Tongue (tissue), 2 donors: ENCODE results near the gene PACS1. TPM values are rescaled to one million over a fixed set of nuclear protein-coding genes. Genes with fewer than 3 reads are reported as not detected.

ENCODE experiments used
- DNase-seq: peaks from one replicate; pipeline ENCODE4 v3.0.0-alpha.2; 2015
- total RNA-seq: library from RNA; depleted of rRNA; stranded (reverse); fragments of >200 nt; gene quantifications from one replicate; pipeline ENCODE4 v1.2.3, GENCODE V29; 2014

Gene PACS1
- total RNA-seq, 1 donor from 2014 or later, result 27.0 TPM

DNA sequence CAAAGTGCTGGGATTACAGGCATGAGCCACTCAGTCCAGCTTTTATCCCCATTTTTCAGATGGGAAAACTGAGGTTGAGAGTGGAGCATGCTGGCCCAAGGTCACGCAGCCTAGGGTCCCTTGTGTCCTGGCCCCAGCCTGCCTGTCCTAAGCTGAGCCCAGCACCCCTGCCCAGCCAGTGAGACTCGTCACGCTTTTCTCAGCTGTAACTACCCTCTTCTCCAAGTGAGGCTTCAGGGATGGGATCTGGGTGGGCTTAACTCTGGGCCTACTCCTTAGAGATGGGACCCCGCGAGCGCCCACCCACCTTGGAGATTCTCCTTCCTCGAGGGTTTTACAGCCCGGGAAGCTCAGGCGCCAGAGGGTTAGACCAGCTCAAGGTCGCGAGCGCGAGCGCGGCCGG, 221.2 kb downstream of the PACS1 start:
- no peak for DNase-seq

DNA sequence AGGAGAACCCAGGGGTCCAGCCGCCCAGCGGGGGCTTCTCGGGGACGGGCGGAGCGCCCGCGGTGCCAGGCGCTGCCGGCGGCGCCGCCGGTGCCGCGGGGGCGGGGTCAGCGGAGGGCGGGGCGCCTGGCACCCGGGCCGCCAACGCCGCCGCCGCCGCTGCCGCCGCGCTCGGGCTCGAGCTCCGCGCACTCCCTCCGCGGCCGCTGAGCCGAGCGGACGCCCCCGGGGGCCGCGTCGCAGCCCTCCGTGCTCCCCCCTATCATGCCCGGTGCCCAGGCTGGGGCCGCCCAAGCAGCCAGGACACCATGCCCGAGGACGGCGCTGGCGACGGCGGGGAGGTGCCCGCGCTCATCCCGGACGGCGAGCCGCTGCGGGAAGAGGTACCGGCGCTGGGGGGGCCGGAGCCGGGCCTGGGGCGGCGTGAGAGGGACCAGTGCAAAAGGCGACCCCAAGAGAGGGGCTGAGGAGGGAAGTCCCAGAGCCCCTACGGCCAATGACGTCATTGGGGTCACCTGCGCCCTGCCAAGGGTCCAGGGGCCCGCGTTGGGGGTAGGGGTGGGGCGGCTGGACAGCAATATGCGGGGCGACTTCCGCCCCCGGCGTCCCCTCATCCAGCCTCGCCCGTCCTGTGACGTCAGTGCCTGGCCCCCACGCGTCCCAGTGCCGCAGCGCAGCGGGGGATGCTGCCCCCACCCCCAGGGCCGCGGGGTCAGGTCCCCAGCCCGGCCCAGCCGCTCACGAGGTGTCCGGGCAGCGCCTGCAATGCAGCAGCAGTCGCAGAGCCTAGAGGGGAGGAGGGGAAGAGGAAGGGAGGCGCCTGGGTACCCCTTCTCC, 221.9 kb downstream of the PACS1 start, which contains the start of gene TMEM151A:
Gene TMEM151A, plus strand, starts transcription at position 189 of the 837 bp plus-strand sequence. Its CDS starts 120 bp downstream, at position 309.
- no peak for DNase-seq

DNA sequence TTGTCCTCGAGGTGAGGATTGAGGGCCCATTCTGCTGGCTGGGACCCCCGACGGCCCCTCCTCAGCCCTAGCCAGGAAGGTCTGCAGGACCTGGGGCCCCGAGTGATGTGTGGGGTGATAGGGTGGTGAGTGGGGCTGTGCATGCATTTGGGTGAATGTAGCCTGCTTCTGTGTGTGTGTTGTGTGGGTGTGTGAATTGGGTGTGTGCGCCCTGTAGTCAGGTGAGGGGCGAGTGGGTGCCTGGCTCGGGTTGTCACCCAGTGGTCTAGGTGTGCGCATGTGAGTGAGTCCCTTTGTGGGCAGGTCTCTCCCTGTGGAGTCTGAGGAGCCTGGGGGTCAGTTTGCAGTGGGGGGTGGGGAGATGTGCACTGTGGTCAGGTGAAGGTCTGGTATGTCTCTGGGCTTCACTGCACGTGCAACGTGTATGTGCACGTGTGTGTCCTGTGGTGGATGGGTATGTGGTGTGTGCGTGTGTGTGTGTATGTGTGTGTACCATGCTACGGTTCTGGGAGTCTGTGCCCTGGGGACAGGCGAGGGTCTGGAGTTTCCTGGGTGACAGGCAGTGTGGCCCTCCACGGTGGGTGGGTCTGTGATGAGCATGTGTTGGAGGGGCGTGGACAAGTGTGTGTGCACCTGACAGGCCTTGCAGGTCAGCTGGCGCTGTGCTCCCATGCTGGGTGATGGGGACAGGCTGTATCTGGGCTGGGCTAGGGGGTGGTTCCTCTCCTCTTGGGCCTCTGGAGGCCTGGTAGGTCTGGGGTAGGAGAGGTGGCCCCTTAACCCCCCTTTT, 222.7 kb downstream of the PACS1 start:
- DNase-seq, result no peak

DNA sequence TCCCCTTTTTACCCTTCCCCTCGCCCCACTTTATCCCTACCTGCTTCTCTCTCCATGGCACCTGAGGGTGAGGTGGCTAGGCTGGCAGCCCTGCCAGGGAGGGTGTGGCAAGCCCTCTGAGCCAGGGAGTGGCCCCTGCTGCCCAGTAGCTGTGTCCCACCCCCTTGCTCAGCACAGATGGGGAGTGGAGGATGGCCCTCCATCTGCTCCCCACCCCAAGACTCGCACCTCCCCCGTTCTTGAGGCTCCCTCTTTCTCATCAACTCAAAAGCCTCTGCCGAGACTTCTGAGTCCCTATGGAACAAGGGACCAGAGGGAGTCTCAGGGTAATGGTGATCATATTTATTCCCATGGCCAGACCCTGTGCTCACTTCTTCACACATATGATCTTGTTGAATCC, 223.3 kb downstream of the PACS1 start:
- DNase-seq, result no peak

DNA sequence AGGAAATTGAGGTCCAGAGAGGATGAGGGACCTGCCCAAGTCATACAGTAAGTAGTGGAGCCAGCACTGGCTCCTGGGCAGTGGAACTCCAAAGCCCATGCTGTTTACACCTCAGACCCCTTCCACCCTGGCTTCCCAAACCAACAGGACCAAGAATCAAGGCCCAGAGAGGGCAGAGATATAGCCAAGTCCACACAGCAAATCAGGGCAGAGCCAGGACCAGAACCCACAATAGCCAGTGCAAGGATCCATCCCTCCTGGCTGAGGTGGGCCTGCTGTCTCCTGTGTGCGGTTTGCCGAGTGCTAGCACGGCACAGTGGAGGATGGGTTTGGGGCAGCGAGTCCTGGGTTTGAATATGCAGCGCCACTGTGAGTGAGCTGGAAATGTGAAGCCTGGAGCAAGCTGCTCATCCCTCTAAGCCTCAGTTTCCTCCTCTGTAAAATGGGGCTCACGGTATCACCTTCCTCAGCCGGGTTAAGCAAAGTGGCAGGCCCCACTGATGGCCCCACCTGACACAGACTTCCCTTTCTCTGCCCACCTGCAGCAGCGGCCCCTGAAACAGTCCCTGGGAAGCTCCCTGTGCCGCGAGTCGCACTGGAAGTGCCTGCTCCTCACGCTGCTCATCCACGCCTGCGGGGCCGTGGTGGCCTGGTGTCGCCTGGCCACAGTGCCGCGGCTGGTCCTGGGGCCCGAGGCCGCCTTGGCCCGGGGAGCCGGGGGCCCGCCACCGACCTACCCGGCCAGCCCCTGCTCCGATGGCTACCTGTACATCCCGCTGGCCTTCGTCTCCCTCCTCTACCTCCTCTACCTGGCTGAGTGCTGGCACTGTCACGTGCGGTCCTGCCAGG, 223.9 kb downstream of the PACS1 start:
- DNase-seq, result no peak

Other genes starting within 250 kb of the PACS1 start
- 0.10 TPM for gene SNX32, start 236.3 kb upstream of the PACS1 start, total RNA-seq
- 413 TPM for gene CFL1, start 212.1 kb upstream of the PACS1 start, total RNA-seq
- gene MUS81, start 209.8 kb upstream of the PACS1 start, total RNA-seq, result 48.4 TPM
- 39.7 TPM for gene EFEMP2, start 197.5 kb upstream of the PACS1 start, total RNA-seq
- gene CTSW, start 190.4 kb upstream of the PACS1 start, total RNA-seq, result 0.82 TPM
- 90.9 TPM for gene FIBP, start 181.8 kb upstream of the PACS1 start, total RNA-seq
- gene CCDC85B, start 179.6 kb upstream of the PACS1 start, total RNA-seq, result 26.2 TPM
- gene FOSL1, start 169.9 kb upstream of the PACS1 start, total RNA-seq, result 0.21 TPM
- gene C11orf68, start 151.2 kb upstream of the PACS1 start, total RNA-seq, result 30.1 TPM
- 49.2 TPM for gene DRAP1, start 150.8 kb upstream of the PACS1 start, total RNA-seq
- gene TSGA10IP, start 124.8 kb upstream of the PACS1 start, total RNA-seq, result not detected
- gene SART1, start 108.5 kb upstream of the PACS1 start, total RNA-seq, result 66.7 TPM
- 34.2 TPM for gene EIF1AD, start 68.1 kb upstream of the PACS1 start, total RNA-seq
- gene BANF1, start 67.8 kb upstream of the PACS1 start, total RNA-seq, result 29.8 TPM
- gene CST6, start 58.3 kb upstream of the PACS1 start, total RNA-seq, result 2.3 TPM
- not detected for gene CATSPER1, start 43.8 kb upstream of the PACS1 start, total RNA-seq
- gene GAL3ST3, start 21.1 kb upstream of the PACS1 start, total RNA-seq, result not detected
- gene SF3B2, start 17.9 kb upstream of the PACS1 start, total RNA-seq, result 95.4 TPM
- gene KLC2, start 187.4 kb downstream of the PACS1 start, total RNA-seq, result 11.4 TPM
- gene RAB1B, start 198.4 kb downstream of the PACS1 start, total RNA-seq, result 62.2 TPM
- 1.7 TPM for gene CNIH2, start 207.9 kb downstream of the PACS1 start, total RNA-seq
- gene YIF1A, start 218.9 kb downstream of the PACS1 start, total RNA-seq, result 53.5 TPM
- not detected for gene TMEM151A, start 221.6 kb downstream of the PACS1 start, total RNA-seq
- gene CD248, start 246.8 kb downstream of the PACS1 start, total RNA-seq, result 37.6 TPM